Stomach smooth muscle (tissue), 2 donors: ENCODE measurements around the gene ATG7.

Experiments used
- H3K27ac ChIP-seq: one replicate; pipeline ENCODE4 v1.7.0; 2013; ENCODE audit warnings: mild to moderate bottlenecking, low read length, inconsistent platforms
- H3K27me3 ChIP-seq, 2 donors: one replicate each; pipeline ENCODE4 v1.7.0; 2013; ENCODE audit warnings: low read length in 2 of 2; ENCODE audit not compliant: insufficient read depth in 2 of 2, control insufficient read depth in 1 of 2
- H3K36me3 ChIP-seq, 2 donors: one replicate each; pipeline ENCODE4 v1.7.0; 2013; ENCODE audit warnings: low read length in 2 of 2; ENCODE audit not compliant: control insufficient read depth in 2 of 2, insufficient read depth in 2 of 2
- H3K4me1 ChIP-seq: one replicate; pipeline ENCODE4 v1.7.0; 2013; ENCODE audit warnings: low read length; ENCODE audit not compliant: control insufficient read depth, insufficient read depth
- H3K4me3 ChIP-seq, 2 donors: one replicate each; pipeline ENCODE4 v1.7.0; 2013; ENCODE audit warnings: low read length in 2 of 2
- H3K9ac ChIP-seq, 2 donors: one replicate each; pipeline ENCODE4 v1.7.0; 2013; ENCODE audit warnings: low read length in 2 of 2, mild to moderate bottlenecking in 1 of 2
- H3K9me3 ChIP-seq, 2 donors: one replicate each; pipeline ENCODE4 v1.7.0; 2013; ENCODE audit warnings: low read length in 2 of 2; ENCODE audit not compliant: control insufficient read depth in 2 of 2
- donor health status: healthy.
- donor health status: Pancreatic carcinoma.

The ATG7 gene

DNA sequence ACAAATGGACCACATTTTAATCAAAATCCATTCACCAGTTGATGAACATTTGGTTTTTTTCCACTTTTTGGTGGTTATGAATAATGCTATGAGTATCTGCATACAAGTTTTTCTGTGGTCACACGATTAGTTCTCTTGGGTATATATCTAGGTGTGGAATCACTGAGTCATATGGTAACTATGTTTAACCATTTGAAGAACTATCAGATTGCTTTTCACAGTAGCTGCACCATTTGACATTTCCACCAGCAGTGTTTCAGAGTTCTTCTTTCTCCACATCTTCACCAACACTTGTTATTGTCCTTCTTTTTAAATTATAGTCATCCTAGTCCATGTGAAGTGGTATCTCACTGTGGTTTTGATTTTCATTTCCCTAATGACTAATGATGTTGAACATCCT lies 33.3 kb upstream of the ATG7 start:
- Histone ChIP-seq H3K27ac (no peak overlapping the region), H3K4me1 (no peaks in the 10 kb centered on the region), H3K9ac (no peak overlapping the region), H3K36me3 (no peaks in the 10 kb centered on the region), H3K27me3 (peaks cover 0 to 6% of the 10 kb centered on the region in 2 donors), H3K9me3 (no peaks in the 10 kb centered on the region), H3K4me3 (no peak overlapping the region)

DNA sequence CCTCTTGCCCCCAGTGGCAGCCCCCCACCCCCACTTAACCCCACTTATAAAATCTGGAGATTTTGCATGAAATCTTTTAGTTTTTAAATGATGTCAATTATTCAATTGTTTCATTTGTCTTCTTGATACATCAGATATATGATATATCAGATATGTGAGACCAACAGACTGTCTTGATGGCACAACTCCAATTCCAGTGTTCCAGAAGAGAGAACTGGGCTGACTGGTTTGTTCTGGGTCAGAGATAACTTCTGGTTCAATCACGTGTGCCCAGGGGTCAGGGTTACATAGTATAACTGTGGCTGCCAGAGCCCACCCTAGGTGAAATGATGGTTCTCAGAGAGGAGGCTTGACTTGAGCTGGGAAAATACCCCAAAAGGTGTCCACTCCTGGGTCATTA lies 32.4 kb upstream of the ATG7 start:
- H3K27me3 ChIP-seq = peaks cover 0 to 3% of the 10 kb centered on the region in 2 donors
- H3K9me3 ChIP-seq = no peaks in the 10 kb centered on the region

DNA sequence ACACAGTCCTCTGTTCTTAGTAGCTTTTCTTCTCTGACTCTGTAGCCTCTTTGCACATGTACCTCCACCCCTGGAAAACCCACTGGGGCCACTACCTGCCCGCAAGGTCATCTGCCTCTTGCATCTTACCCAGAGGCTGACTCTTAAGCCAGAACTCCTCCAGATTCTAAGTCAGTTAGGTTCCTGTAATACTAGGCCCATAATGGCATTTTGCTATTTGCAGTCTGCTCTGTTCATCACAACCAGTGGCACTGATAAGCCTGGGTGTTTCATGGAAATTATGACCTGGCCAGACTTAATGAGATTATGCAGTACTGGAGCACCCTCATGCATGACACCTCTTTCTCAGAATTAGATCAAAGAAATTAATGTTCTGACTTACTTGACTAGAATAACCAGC lies 31.7 kb upstream of the ATG7 start:
- H3K4me1 ChIP-seq = no peaks in the 10 kb centered on the region
- no peak overlapping the region for H3K9ac ChIP-seq
- H3K9me3 ChIP-seq = no peaks in the 10 kb centered on the region
- H3K27me3 ChIP-seq = peaks cover 0 to 3% of the 10 kb centered on the region in 2 donors
- no peak overlapping the region for H3K27ac ChIP-seq
- H3K36me3 ChIP-seq = no peaks in the 10 kb centered on the region
- H3K4me3 ChIP-seq = no peak overlapping the region

More for the DNA sequence above, 32.4 kb upstream of the ATG7 start:
- no peaks in the 10 kb centered on the region for H3K36me3 ChIP-seq
- H3K27ac ChIP-seq = no peak overlapping the region
- H3K4me1 ChIP-seq = no peaks in the 10 kb centered on the region
- no peak overlapping the region for H3K9ac ChIP-seq
- no peak overlapping the region for H3K4me3 ChIP-seq

DNA sequence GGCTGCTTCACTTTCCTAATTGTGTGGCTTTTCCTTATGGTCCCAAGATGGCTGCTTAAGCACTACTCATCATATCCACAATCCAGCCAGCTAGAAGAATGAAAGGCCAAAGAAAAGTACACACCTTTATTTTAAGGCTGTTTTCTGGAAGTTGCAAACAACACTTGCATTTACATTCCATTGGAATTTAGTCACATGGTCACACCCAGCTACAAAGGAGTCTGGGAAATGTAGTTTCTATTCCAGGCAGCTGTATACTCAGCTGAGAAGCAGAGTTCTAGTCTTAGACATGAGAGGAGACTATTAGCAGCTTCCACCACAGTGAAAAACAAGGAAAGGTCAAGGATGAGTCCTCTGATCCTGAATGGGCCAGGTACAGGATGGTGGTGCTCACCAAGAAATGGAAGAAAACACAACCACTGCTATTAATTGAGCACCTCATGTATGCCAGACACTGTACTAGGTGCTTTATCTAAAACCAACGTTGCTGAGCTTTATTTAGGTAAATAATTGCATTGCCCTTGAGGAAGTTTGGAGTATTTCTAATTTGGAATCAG lies 28.0 kb upstream of the ATG7 start:
- Histone ChIP-seq H3K9ac (no peak overlapping the region), H3K9me3 (no peaks in the 10 kb centered on the region), H3K4me3 (no peak overlapping the region), H3K36me3 (no peaks in the 10 kb centered on the region), H3K27ac (no peak overlapping the region), H3K27me3 (no peaks in the 10 kb centered on the region), H3K4me1 (no peaks in the 10 kb centered on the region)

DNA sequence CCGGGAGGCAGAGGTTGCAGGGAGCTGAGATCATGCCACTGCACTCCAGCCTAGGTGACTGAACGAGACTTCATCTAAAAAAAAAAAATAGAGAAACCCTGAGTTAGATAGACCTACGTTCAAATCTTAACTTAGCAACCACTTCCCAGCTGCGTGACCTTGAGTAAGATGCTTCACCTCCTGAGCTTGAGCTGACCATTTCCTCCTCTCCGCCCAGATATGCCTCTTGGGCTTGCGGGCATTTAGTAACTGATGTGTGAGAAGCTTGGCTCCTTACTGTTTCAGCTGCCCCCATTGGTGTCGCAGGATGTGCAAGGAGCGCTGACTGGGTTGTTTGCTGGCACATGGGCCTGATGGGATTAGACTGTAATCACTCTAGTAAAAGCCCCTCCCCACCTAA lies 26.9 kb upstream of the ATG7 start:
- Histone ChIP-seq H3K4me1 (no peaks in the 10 kb centered on the region), H3K36me3 (no peaks in the 10 kb centered on the region), H3K4me3 (no peak overlapping the region), H3K27me3 (no peaks in the 10 kb centered on the region), H3K9me3 (no peaks in the 10 kb centered on the region), H3K9ac (no peak overlapping the region), H3K27ac (no peak overlapping the region)

DNA sequence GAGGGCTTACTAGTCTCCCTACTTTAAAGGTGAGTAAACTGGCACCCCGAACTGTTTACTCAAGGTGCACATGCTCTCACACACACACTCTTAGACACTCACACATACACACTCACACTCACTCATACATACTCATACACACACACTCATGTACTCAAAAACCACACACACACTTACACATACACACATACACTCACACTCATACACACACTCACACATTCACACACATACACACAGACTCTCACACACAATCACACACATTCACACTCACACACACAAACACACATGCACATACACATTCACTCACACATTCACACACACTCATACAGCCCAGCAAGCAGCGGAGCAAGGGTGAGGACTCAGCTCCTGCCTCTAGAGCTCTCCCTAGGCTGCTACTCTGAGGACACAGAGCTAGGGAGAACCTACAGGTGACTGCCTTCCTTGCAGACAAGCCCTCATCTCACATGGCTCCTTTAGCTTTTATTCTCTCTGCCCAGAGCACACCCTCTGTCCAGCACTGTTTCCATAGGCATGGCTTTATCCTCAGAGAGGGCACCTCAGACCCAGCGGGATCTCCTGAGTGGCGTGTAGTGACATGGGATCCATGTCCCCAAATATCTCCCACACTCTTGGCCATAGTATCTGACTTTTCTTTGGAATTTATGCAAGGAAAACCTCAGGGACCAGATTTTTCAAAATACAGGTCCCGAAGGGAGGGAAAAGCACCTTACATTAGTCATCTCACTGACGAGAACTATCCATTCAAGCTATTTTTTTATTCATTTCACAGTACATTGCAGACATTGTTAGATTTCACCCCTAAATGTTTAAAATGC lies 26.2 kb upstream of the ATG7 start:
- no peak overlapping the region for H3K9ac ChIP-seq
- H3K36me3 ChIP-seq = no peaks in the 10 kb centered on the region
- H3K27me3 ChIP-seq = no peaks in the 10 kb centered on the region
- H3K4me3 ChIP-seq = no peak overlapping the region
- H3K9me3 ChIP-seq = no peaks in the 10 kb centered on the region
- H3K27ac ChIP-seq = no peak overlapping the region
- H3K4me1 ChIP-seq = no peaks in the 10 kb centered on the region

DNA sequence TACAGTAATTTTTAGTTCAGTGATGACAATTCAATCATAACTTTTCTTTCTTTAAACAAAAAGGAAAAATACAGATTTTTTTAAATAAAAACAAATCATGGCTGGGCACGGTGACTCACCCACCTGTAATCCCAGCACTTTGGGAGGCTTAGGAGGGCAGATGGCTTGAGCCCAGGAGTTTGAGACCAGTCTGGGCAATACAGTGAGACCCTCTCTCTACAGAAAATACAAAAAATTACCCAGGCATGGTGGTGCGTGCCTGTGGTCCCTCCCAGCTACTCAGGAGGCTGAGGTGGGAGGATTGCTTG lies 25.6 kb upstream of the ATG7 start:
- H3K4me3 ChIP-seq = no peak overlapping the region
- no peak overlapping the region for H3K9ac ChIP-seq
- no peaks in the 10 kb centered on the region for H3K36me3 ChIP-seq
- no peaks in the 10 kb centered on the region for H3K27me3 ChIP-seq
- no peaks in the 10 kb centered on the region for H3K4me1 ChIP-seq
- no peaks in the 10 kb centered on the region for H3K9me3 ChIP-seq
- H3K27ac ChIP-seq = no peak overlapping the region

DNA sequence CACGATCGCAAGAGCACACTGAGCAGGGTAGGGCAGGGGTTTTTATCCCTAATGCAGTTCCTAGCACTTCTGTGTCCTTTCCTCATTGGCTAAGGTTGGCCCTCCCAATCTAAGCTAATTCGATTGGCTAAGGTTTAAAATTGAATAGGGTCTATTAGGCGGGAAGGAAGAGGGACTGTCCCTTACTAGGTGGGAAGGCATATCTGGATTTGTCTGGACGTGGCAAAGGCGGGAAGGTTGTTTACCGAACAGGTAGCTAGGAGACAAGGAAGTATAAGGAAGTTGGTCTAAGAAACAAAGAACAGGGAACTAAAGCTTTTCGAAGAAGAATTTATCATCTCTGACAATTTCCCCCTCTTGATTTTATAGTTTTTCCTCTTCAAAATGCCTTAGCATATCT lies 24.8 kb upstream of the ATG7 start:
- Histone ChIP-seq H3K36me3 (no peaks in the 10 kb centered on the region), H3K4me1 (no peaks in the 10 kb centered on the region), H3K4me3 (no peak overlapping the region), H3K27me3 (no peaks in the 10 kb centered on the region), H3K27ac (no peak overlapping the region), H3K9me3 (no peaks in the 10 kb centered on the region), H3K9ac (no peak overlapping the region)

DNA sequence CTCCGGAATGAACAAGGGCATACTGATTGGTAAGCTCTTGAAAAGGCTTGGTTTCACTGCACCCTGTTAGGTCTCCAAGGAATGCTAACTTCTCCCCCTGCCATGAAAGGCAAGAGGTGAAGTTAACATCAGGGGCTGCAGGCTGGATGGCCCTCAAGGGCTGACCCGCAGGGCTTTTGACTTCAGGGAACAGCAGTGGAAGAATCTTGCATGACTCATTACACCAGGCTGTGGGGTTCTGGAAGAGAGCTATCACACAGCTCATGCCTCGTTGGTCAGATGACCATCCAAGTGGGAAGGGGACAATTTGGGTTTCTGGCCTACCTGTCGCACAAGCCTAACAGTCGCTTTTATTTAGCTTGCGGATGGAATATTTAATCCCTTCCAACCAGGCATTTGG lies 23.6 kb upstream of the ATG7 start:
- Histone ChIP-seq H3K9me3 (no peaks in the 10 kb centered on the region), H3K9ac (no peak overlapping the region), H3K4me3 (no peak overlapping the region), H3K36me3 (no peaks in the 10 kb centered on the region), H3K27me3 (no peaks in the 10 kb centered on the region), H3K27ac (no peak overlapping the region), H3K4me1 (no peaks in the 10 kb centered on the region)

DNA sequence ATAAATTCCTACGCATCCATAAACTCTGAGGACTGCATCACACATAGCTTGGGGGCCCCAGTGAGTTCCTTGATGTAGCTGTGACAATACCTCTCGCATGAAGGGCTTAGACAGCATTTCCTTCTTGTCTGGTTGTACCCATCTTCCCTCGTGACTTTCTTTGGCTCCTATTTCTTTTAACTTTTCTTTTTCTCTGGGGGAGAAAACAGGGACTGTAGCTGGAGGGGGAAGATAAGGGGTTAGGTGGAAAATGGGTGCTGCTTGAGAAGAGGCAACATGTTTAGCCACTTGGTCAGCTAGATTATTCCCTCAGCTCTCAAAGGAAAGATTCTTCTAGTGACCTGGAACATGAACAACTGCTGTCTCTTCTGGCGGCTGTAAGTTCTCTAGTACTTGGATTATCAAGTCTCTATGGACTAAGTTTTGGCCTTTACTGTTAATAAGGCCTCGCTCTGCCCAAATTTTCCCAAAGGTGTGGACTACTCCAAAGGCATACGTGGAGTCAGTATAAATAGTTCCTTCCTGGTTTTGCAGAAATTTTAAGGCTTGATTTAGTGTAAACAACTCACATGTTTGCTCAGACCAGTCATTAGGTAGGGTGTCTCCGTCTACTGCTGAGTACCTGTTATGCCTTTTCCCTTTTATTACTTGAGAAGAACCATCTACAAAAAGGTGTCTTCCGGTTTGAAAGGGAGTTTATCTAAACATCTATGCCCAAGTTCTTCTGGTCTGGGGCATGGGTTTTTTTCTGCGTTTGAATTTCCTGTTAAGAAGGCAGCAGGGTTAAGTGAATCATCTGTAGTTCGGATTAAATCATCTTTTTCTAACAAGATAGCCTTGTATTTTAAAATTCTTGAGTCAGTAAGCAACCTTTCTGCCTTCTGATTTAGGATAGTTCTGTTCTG lies 21.0 kb upstream of the ATG7 start:
- no peaks in the 10 kb centered on the region for H3K9me3 ChIP-seq
- H3K27ac ChIP-seq = no peak overlapping the region
- H3K4me3 ChIP-seq = no peak overlapping the region
- H3K9ac ChIP-seq = no peak overlapping the region
- no peaks in the 10 kb centered on the region for H3K36me3 ChIP-seq
- no peaks in the 10 kb centered on the region for H3K27me3 ChIP-seq
- H3K4me1 ChIP-seq = no peaks in the 10 kb centered on the region

DNA sequence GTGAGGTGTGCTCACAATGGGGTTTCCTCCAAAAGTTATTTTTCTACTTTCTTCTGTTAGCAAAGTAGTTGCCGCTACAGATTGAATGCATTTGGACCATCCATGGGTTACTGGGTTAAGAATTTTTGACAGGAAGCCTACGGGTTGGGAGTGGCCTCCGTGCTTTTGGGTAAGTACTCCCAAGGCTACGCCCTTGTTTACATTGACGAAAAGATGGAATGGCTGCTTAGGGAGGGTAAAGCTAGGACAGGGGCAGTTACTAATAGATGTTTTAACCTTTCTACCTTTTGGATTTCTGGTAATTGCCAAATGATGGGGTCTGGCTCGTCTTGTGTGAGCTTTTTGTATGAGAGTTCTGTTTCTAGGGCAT lies 20.4 kb upstream of the ATG7 start:
- Histone ChIP-seq H3K9me3 (no peaks in the 10 kb centered on the region), H3K4me1 (no peaks in the 10 kb centered on the region), H3K4me3 (no peak overlapping the region), H3K27ac (no peak overlapping the region), H3K36me3 (no peaks in the 10 kb centered on the region), H3K27me3 (no peaks in the 10 kb centered on the region), H3K9ac (no peak overlapping the region)
